VCaP (cell line): ENCODE results near the gene HSD3B2.

ENCODE experiments used
- H3K27ac ChIP-seq: fragments of 450-650 bp; 2 replicates; pipeline ENCODE4 v1.5.1; 2017
- TF ChIP-seq, protein P1 (sequence below): fragments of 450-650 bp; conservative IDR thresholded peaks from 2 replicates; pipeline ENCODE4 v1.5.1; 2017; ENCODE audit warnings: mild to moderate bottlenecking, moderate library complexity

Gene HSD3B2

DNA sequence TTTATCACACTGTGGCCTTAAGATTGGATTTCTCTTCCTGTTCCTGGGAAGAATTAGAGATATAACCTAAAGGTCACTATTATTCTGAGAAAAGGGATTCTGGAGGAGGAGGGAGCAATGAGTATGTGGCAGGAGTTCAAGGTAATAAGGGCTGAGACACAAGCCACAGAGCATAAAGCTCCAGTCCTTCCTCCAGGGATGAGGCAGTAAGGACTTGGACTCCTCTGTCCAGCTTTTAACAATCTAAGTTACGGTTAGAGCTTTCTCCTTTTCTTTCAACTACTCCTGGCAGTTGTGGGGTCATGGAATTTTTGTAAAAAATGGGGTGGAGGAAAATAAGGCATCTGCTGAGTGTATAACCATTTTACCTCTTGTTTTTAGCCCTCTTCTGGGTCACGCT is at the start of gene HSD3B2:
HSD3B2 (plus strand) TSS at position 201 of the 400 bp plus-strand sequence. CDS start 270 bp downstream, outside the sequence.
- TF ChIP-seq, protein P1, sequence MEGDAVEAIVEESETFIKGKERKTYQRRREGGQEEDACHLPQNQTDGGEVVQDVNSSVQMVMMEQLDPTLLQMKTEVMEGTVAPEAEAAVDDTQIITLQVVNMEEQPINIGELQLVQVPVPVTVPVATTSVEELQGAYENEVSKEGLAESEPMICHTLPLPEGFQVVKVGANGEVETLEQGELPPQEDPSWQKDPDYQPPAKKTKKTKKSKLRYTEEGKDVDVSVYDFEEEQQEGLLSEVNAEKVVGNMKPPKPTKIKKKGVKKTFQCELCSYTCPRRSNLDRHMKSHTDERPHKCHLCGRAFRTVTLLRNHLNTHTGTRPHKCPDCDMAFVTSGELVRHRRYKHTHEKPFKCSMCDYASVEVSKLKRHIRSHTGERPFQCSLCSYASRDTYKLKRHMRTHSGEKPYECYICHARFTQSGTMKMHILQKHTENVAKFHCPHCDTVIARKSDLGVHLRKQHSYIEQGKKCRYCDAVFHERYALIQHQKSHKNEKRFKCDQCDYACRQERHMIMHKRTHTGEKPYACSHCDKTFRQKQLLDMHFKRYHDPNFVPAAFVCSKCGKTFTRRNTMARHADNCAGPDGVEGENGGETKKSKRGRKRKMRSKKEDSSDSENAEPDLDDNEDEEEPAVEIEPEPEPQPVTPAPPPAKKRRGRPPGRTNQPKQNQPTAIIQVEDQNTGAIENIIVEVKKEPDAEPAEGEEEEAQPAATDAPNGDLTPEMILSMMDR, result no peak
- H3K27ac ChIP-seq, result no peak within 1 kb of the TSS

DNA sequence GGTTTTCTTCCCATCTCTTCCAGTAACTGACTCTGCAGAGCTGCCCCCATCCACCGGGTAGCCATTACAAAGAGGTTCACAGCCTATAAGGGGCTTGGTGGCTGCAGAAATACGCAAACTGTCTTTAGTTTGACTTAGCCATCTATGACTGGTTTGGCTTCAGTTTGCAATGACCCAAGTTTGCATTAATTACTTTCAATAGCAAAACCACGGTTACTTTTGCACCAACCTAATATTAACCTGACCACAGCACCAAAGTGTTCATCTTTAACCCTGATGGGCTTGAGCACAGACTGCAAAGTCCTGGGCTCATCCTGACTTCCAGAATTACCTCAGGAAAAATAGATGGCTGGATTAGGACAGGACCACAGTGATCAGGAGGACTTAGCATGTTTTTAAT is 48.5 kb upstream of the HSD3B2 start:
- TF ChIP-seq, protein P1, result no peak

DNA sequence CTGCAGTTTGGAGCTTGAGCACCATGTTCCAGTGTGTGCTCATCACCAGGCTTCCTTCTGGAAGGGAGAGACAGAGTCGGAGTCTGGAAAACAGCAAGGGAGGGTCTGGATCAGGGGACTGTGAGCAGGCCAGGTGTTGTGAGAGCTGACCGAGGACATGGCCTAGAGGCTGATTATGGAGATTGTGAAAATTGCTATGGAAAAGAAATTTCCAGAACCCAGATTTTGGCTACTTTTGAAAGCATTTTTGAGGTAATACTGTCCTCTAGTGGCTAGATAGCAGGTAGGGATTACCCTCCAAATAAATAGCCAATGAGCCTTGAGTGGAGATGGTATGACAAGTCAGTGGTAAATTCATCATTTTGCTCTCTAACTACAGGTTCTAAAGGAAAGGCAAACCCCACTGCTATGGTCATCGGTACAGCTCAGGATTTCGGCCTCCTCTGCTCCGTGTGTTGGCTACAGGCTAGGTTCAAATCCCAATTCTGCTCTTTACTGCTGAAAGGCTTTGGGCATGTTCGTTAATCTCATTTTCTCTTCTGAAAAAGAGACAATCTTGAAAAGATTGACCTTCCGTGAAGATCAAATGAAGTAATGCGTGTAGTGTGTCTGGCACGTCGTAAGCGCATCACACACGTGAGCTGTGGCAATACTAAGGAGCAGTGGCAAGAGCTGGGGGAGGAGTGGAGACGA is 47.4 kb upstream of the HSD3B2 start:
- TF ChIP-seq, protein P1, result peak; percentile 96
- no peak overlapping the region for H3K27ac ChIP-seq

More for the DNA sequence above, 48.5 kb upstream of the HSD3B2 start:
- H3K27ac ChIP-seq, result no peak overlapping the region

DNA sequence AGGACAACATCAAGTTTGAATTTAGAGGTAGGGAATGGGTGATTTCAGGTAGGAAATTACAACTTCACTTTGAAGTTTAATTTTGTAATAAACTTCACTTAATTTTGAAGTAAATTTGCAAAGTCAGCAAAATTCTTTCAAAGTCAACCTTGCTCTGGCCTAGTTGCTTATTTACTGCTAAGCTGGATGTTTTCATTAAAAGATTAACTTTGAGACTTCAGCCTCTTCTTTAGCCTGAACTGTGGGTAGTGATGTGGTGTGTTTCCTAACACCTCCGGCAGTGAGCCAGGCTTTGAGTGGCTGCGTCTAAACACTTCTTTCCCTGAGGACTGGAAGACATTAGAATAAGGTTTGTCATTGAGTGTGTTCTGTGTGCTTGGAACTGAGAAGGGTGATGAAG is 46.4 kb upstream of the HSD3B2 start, which contains the start of gene HAO2:
HAO2 (plus strand) TSS at position 232 of the 400 bp plus-strand sequence. CDS start 12,301 bp downstream, outside the sequence.
- no peak within 1 kb of the TSS for H3K27ac ChIP-seq
- TF ChIP-seq, protein P1, result no peak

DNA sequence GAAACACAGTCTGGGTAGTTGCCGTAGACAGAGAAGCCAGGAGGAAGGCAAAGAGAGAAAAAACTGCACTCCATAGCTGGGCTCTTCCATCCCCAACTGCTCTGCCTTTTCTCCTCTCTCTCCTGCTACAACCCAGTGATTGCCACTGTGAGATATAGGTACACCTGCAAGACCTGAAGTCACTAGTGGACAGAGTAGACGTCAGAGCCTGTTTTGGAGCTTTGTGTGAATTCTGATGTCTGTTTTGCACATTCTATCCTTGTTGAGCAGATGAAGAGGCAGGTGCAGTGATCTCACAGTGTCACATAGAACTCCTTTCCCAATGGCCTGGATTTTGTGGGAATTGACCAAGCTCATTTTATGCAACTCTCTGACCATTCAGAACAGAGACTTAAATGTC is 44.2 kb upstream of the HSD3B2 start:
- TF ChIP-seq, protein P1, result no peak

DNA sequence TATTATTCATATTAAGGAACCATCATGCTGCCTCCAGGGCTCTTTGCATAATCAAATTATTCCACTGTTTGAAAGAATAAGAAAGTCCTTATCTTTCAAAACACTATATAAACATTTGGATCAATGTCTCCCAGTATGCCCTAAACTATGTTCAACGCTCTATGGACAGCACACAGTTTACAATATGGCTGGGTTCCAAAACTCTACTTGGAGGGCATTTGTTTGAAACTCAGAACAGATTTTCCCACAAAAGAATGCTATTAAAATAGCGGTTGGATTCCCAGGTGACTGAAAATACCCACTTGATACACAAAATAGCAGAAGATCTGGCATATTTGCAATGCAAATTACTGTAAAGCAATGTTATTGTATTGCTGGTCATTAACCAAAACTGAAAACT is 43.1 kb upstream of the HSD3B2 start:
- TF ChIP-seq, protein P1, result no peak
- H3K27ac ChIP-seq, result no peak overlapping the region; the same call in 1 of the 2 replicates

More for the DNA sequence above, 44.2 kb upstream of the HSD3B2 start:
- H3K27ac ChIP-seq, result no peak overlapping the region

DNA sequence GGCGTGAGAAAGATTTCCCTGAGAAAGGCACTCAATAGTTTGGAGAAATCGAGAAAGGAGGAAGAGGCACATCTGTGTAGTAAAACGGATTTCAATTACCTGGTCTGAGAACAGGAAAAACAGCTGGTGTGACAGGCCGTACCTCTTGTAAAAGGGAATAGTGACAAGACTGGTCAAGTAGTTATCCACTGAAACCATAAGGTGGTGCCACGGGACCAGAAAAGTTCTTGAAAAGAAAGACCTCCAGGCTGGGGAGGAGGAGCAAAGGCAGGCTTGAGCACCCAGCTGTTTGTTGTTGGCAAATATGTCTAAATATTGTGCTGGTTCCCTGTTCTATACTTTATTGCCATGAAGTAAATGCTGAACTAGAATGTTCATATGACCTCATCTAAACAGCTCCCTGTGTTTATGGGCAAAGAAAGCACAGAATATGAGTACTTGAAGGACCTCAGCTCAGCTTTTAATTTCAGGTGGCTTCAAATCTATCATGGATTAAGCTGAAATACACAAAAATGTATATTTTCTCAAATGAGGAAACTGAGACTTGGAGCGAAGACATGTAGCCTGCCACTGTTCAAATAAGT is 42.4 kb upstream of the HSD3B2 start:
- peak overlapping the region; percentile 54 for H3K27ac ChIP-seq

More for the DNA sequence above, 42.4 kb upstream of the HSD3B2 start:
- TF ChIP-seq, protein P1, result peak; percentile 76
